H1 (cell line): ENCODE measurements around the gene UHRF1. TPM values are rescaled to one million over a fixed set of nuclear protein-coding genes. Genes with fewer than 3 reads are reported as not detected.

Experiments used
- CTCF ChIA-PET: fragments of 300-600 bp; sonication (Branson Sonifier 250); formaldehyde crosslinking; loops from one replicate; lab custom pipeline; 2021; ENCODE audit not compliant: partially characterized antibody; lab: Charles Lee
- POLR2A ChIA-PET: fragments of 300-600 bp; sonication (Branson Sonifier 250); formaldehyde crosslinking; loops from one replicate; lab custom pipeline; 2021; ENCODE audit warnings: inconsistent platforms; ENCODE audit not compliant: partially characterized antibody; lab: Charles Lee
- DNase-seq, 2 experiments: peaks; one replicate each; pipeline versions ENCODE4 v3.0.0 to v3.0.0-alpha.2; 2010 to 2022; ENCODE audit warnings: low spot score in 2 of 2, low read depth in 1 of 2, mixed read lengths in 1 of 2
- FAIRE-seq: peaks from 2 replicates; lab custom pipeline; 2011; peaks lifted over from hg19 to GRCh38; lab: Jason Lieb, UNC
- H2AFZ ChIP-seq: 2 replicates; pipeline ENCODE4 v1.8.1; 2012; ENCODE audit warnings: low read length, inconsistent platforms
- H2AK5ac ChIP-seq: 2 replicates; pipeline ENCODE4 v1.6.1; 2013; ENCODE audit warnings: low read depth, low read length
- H2BK120ac ChIP-seq: replicated peaks from 2 replicates; pipeline ENCODE3; 2013; ENCODE audit warnings: low read depth, low read length, inconsistent platforms
- H2BK12ac ChIP-seq: 2 replicates; pipeline ENCODE4 v1.6.1; 2013; ENCODE audit warnings: low read depth, low read length
- H2BK15ac ChIP-seq: 2 replicates; pipeline ENCODE4 v1.6.1; 2013; ENCODE audit warnings: low read length
- H2BK20ac ChIP-seq: 2 replicates; pipeline ENCODE4 v1.6.1; 2013; ENCODE audit warnings: low read length
- H2BK5ac ChIP-seq: 2 replicates; pipeline ENCODE4 v1.6.1; 2013; ENCODE audit warnings: low read depth, low read length
- H3K14ac ChIP-seq: 2 replicates; pipeline ENCODE4 v1.6.1; 2013; ENCODE audit warnings: inconsistent platforms; ENCODE audit not compliant: insufficient read length
- H3K18ac ChIP-seq: 2 replicates; pipeline ENCODE4 v1.6.1; 2013; ENCODE audit warnings: low read length; ENCODE audit errors: extremely low read depth
- H3K23ac ChIP-seq: 2 replicates; pipeline ENCODE4 v1.6.1; 2013; ENCODE audit warnings: inconsistent platforms; ENCODE audit not compliant: insufficient read length
- H3K23me2 ChIP-seq: 2 replicates; pipeline ENCODE4 v1.6.1; 2013; ENCODE audit warnings: low read depth, low read length
- H3K27ac ChIP-seq: 2 replicates; pipeline ENCODE4 v1.6.1; 2011; ENCODE audit warnings: low read depth, low read length, inconsistent platforms
- H3K27me3 ChIP-seq, 4 experiments: replicated peaks in 1 of 4; 1 replicate in 1 of 4; 2 replicates in 3 of 4; pipeline versions ENCODE4 v1.6.1 to v1.8.1; 2011 to 2013; ENCODE audit warnings: low read length in 3 of 4, mild to moderate bottlenecking in 3 of 4, inconsistent platforms in 2 of 4, mixed read lengths in 2 of 4, moderate library complexity in 1 of 4; ENCODE audit not compliant: control insufficient read depth in 3 of 4, insufficient read depth in 3 of 4; ENCODE audit errors: extremely low read depth in 1 of 4
- H3K36me3 ChIP-seq, 4 experiments: 2 replicates each; pipeline versions ENCODE4 v1.6.1 to v1.8.1; 2011 to 2013; ENCODE audit warnings: mild to moderate bottlenecking in 4 of 4, low read length in 3 of 4, moderate library complexity in 2 of 4, control low read depth in 1 of 4, inconsistent platforms in 1 of 4; ENCODE audit not compliant: insufficient read depth in 4 of 4, control insufficient read depth in 2 of 4
- H3K4ac ChIP-seq: replicated peaks from 2 replicates; pipeline ENCODE3; 2013; ENCODE audit warnings: low read length, low read depth, mixed read lengths, inconsistent platforms; ENCODE audit not compliant: insufficient read length
- H3K4me1 ChIP-seq, 4 experiments: replicated peaks in 1 of 4; 1 replicate in 1 of 4; 2 replicates in 3 of 4; pipeline versions ENCODE4 v1.6.1 to v1.8.1; 2011 to 2013; ENCODE audit warnings: low read length in 3 of 4, inconsistent platforms in 2 of 4, mixed read lengths in 1 of 4; ENCODE audit not compliant: insufficient read depth in 4 of 4, control insufficient read depth in 3 of 4
- H3K4me2 ChIP-seq, 2 experiments: 2 replicates each; pipeline versions ENCODE4 v1.6.1 to v1.8.1; 2011 to 2013; ENCODE audit warnings: low read depth in 2 of 2, low read length in 2 of 2, control low read depth in 1 of 2, inconsistent platforms in 1 of 2, mild to moderate bottlenecking in 1 of 2; ENCODE audit not compliant: insufficient read depth in 1 of 2
- H3K4me3 ChIP-seq, 4 experiments: fragments of 200-600, 300-600 bp in 1 of 4; sonication (generic), shearing (Covaris generic), sonication (Bioruptor Twin) in 1 of 4; 2 replicates each; pipeline versions ENCODE4 v1.5.1 to v1.8.1; 2011 to 2016; ENCODE audit warnings: low read length in 4 of 4, low read depth in 3 of 4, control low read depth in 2 of 4, inconsistent platforms in 2 of 4, mild to moderate bottlenecking in 2 of 4, mixed read lengths in 1 of 4, moderate library complexity in 1 of 4; ENCODE audit not compliant: insufficient read depth in 2 of 4; ENCODE audit errors: extremely low read depth in 1 of 4
- H3K56ac ChIP-seq: replicated peaks from 2 replicates; pipeline ENCODE3; 2013; ENCODE audit warnings: low read depth, mild to moderate bottlenecking, mixed read lengths, low read length, inconsistent platforms; ENCODE audit not compliant: insufficient read length
- H3K79me1 ChIP-seq: 2 replicates; pipeline ENCODE4 v1.6.1; 2013; ENCODE audit warnings: low read depth, low read length, control low read depth
- H3K79me2 ChIP-seq, 2 experiments: 2 replicates each; pipeline versions ENCODE4 v1.6.1 to v1.8.1; 2012 to 2013; ENCODE audit warnings: low read length in 2 of 2, mild to moderate bottlenecking in 2 of 2, inconsistent platforms in 1 of 2; ENCODE audit not compliant: insufficient read depth in 2 of 2, control insufficient read depth in 1 of 2
- H3K9ac ChIP-seq, 4 experiments: replicated peaks in 1 of 4; 1 replicate in 1 of 4; 2 replicates in 3 of 4; pipeline versions ENCODE4 v1.6.1 to v1.8.1; 2011 to 2013; ENCODE audit warnings: low read depth in 3 of 4, low read length in 3 of 4, control low read depth in 2 of 4, mild to moderate bottlenecking in 2 of 4, moderate library complexity in 2 of 4, inconsistent platforms in 1 of 4; ENCODE audit errors: extremely low read depth in 1 of 4
- H3K9me3 ChIP-seq, 2 experiments: 2 replicates each; pipeline versions ENCODE4 v1.6.1 to v1.8.1; 2012 to 2013; ENCODE audit warnings: mild to moderate bottlenecking in 2 of 2, moderate library complexity in 2 of 2, control low read depth in 1 of 2, inconsistent platforms in 1 of 2, low read depth in 1 of 2, low read length in 1 of 2, mixed read lengths in 1 of 2; ENCODE audit not compliant: insufficient read depth in 2 of 2
- H4K20me1 ChIP-seq, 2 experiments: replicated peaks in 1 of 2; 2 replicates each; pipeline versions ENCODE3 to v1.8.1; 2011 to 2013; ENCODE audit warnings: inconsistent platforms in 2 of 2, low read length in 2 of 2, mild to moderate bottlenecking in 1 of 2; ENCODE audit not compliant: insufficient read depth in 2 of 2, control insufficient read depth in 1 of 2
- H4K5ac ChIP-seq: 2 replicates; pipeline ENCODE4 v1.6.1; 2013; ENCODE audit warnings: low read length, low read depth, mixed read lengths, inconsistent platforms; ENCODE audit not compliant: insufficient read length
- H4K8ac ChIP-seq: 2 replicates; pipeline ENCODE4 v1.8.0; 2013; ENCODE audit warnings: mild to moderate bottlenecking, moderate library complexity, low read length, inconsistent platforms; ENCODE audit not compliant: insufficient read depth; ENCODE audit errors: extremely low read depth
- H4K91ac ChIP-seq: replicated peaks from 2 replicates; pipeline ENCODE3; 2013; ENCODE audit warnings: low read length, mixed read lengths, inconsistent platforms; ENCODE audit not compliant: insufficient read length
- BACH1 ChIP-seq: IDR thresholded peaks from 2 replicates; pipeline ENCODE4 v1.6.1; 2012; ENCODE audit warnings: low read length, improper control_type of control experiment
- HDAC2 ChIP-seq, 2 experiments: fragments of 300-600 bp in 1 of 2; sonication (generic) in 1 of 2; IDR thresholded peaks; 2 replicates each; pipeline ENCODE4 v1.6.1; 2011 to 2012; ENCODE audit warnings: low read depth in 2 of 2, low read length in 2 of 2, mild to moderate bottlenecking in 2 of 2, moderate library complexity in 2 of 2, borderline replicate concordance in 1 of 2, inconsistent platforms in 1 of 2
- JUN ChIP-seq: IDR thresholded peaks from 2 replicates; pipeline ENCODE4 v1.6.1; 2011; ENCODE audit warnings: low read depth, mild to moderate bottlenecking, improper control_type of control experiment, low read length
- NANOG ChIP-seq: IDR thresholded peaks from 2 replicates; pipeline ENCODE4 v1.6.1; 2011; ENCODE audit warnings: low read length, low read depth, mild to moderate bottlenecking, inconsistent platforms; ENCODE audit not compliant: insufficient read depth, poor library complexity, severe bottlenecking
- POLR2A ChIP-seq, 2 experiments: IDR thresholded peaks; 1 replicate in 1 of 2; 2 replicates in 1 of 2; pipeline ENCODE4 v1.6.1; 2011; ENCODE audit warnings: low read depth in 2 of 2, low read length in 2 of 2, mild to moderate bottlenecking in 2 of 2; ENCODE audit errors: control extremely low read depth in 1 of 2
- TAF7 ChIP-seq: optimal IDR thresholded peaks from 2 replicates; pipeline ENCODE3; 2011; ENCODE audit warnings: low read depth, mild to moderate bottlenecking, inconsistent platforms, low read length, moderate library complexity, borderline replicate concordance
- YY1 ChIP-seq: IDR thresholded peaks from 2 replicates; pipeline ENCODE4 v1.6.1; 2011; ENCODE audit warnings: low read depth, mild to moderate bottlenecking, low read length
- WGBS, 2 experiments: shearing (Covaris generic) in 1 of 2; methylation state at CpG; one replicate each; pipeline versions ENCODE4 v1.1.6 to v1.1.7; 2013 to 2015; ENCODE audit warnings: low lambda C conversion rate in 2 of 2, mixed read lengths in 2 of 2, inconsistent platforms in 1 of 2, low coverage in 1 of 2, missing lambda C conversion rate in 1 of 2; ENCODE audit not compliant: insufficient replicate concordance in 2 of 2, insufficient coverage in 1 of 2, insufficient read length in 1 of 2; ENCODE audit errors: extremely low coverage in 1 of 2, missing lambda C conversion rate in 1 of 2; 5-methylcytosine and 5-hydroxymethylcytosine counted together
- polyA plus RNA-seq, 7 experiments: library from polyadenylated mRNA; depleted of rRNA in 3 of 7; stranded (reverse) in 5 of 7; unstranded in 2 of 7; fragments of >200 nt in 5 of 7; fragments of 200-250 nt in 2 of 7; gene quantifications; 1 replicate in 5 of 7; 2 replicates in 1 of 7; 4 replicates in 1 of 7; pipeline versions ENCODE4 v1.2.1 to v1.2.3, GENCODE V29; 2011 to 2013; ENCODE audit warnings: missing spikeins in 2 of 7, mixed read lengths in 2 of 7
- total RNA-seq: library from RNA; stranded (reverse); fragmentation: NEBNext Ultra II Directional; extraction: Animal tissue kit (Norgen Biotek cat#: 25700); gene quantifications from 2 replicates; pipeline ENCODE4 v1.2.1, GENCODE V29; 2021
- TF ChIP-seq, protein P1 (sequence below), 3 experiments: IDR thresholded peaks; 1 replicate in 2 of 3; 2 replicates in 1 of 3; pipeline versions ENCODE4 v1.5.1 to v1.6.1; 2011; ENCODE audit warnings: low read length in 3 of 3, mild to moderate bottlenecking in 3 of 3, inconsistent platforms in 2 of 3, low read depth in 1 of 3, moderate library complexity in 1 of 3; ENCODE audit not compliant: insufficient read depth in 1 of 3; ENCODE audit errors: control extremely low read depth in 1 of 3
- TF ChIP-seq, protein P2 (sequence below): IDR thresholded peaks from 2 replicates; pipeline ENCODE4 v1.6.1; 2012; ENCODE audit warnings: inconsistent platforms

UHRF1 gene
- total and polyA plus RNA-seq, 2 of the 8 experiments (the other 6 are each of a cell fraction or from before 2014, with no cell fraction given): 14.7 to 65.8 TPM

DNA sequence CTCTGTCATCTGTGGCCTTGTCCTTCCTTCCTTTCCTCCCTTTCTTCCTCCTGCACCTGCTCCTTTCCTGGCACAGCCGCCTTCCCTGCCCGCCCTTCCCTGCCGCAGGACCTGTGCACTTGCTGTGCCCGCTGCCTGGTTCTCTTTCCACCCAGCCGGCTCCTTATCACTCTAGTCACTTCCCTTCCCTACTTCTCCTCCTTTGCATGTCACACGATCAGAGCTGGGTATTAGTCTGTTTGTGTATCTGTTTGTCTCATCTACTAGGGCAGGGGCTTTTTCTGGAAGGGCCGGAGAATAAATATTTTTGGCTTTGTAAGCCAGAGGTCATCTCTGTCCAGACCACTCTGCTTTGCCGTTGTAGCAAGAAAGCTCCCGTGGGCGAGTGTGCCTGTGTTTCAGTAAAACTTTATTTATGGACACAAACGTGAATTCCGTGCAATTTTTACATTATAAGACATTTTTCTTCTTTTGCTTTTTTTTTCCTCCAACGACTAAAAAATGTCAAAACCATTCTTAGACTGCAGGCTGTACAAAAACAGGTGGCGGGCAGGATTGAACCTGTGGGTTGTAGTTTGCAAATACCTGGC, 65.7 kb downstream of the UHRF1 start:
- POLR2A ChIA-PET: interaction anchor here (0.6 to 1.6 kb wide), 6 partner anchors 11 to 115 kb away, joined by 3 read pairs; no protein-coding TSS in a partner anchor
- CTCF ChIA-PET: interaction anchor here (0.6 to 5.7 kb wide), 14 partner anchors 11 to 461 kb away, joined by 3 to 38 read pairs (median 4); no protein-coding TSS in a partner anchor
- peaks cover 10 to 77% of the 10 kb centered on the region in 2 experiments; a peak in 3 of 4 replicates for H3K79me2 ChIP-seq
- no peak for TF ChIP-seq JUN
- TF ChIP-seq YY1: no peak
- no peak for TF ChIP-seq NANOG
- no peak for TF ChIP-seq POLR2A (IDR thresholded peaks at IDR 0.05; ENCODE audit: control extremely low read depth in 1 of 2, low read depth in 2 of 2, low read length in 2 of 2)
- TF ChIP-seq, protein P1, sequence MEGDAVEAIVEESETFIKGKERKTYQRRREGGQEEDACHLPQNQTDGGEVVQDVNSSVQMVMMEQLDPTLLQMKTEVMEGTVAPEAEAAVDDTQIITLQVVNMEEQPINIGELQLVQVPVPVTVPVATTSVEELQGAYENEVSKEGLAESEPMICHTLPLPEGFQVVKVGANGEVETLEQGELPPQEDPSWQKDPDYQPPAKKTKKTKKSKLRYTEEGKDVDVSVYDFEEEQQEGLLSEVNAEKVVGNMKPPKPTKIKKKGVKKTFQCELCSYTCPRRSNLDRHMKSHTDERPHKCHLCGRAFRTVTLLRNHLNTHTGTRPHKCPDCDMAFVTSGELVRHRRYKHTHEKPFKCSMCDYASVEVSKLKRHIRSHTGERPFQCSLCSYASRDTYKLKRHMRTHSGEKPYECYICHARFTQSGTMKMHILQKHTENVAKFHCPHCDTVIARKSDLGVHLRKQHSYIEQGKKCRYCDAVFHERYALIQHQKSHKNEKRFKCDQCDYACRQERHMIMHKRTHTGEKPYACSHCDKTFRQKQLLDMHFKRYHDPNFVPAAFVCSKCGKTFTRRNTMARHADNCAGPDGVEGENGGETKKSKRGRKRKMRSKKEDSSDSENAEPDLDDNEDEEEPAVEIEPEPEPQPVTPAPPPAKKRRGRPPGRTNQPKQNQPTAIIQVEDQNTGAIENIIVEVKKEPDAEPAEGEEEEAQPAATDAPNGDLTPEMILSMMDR (IDR thresholded peaks at IDR 0.05; ENCODE audit: control extremely low read depth in 1 of 3, insufficient read depth in 1 of 3, low read depth in 1 of 3, low read length in 3 of 3): no peak
- TF ChIP-seq TAF7: no peak
- TF ChIP-seq, protein P2, sequence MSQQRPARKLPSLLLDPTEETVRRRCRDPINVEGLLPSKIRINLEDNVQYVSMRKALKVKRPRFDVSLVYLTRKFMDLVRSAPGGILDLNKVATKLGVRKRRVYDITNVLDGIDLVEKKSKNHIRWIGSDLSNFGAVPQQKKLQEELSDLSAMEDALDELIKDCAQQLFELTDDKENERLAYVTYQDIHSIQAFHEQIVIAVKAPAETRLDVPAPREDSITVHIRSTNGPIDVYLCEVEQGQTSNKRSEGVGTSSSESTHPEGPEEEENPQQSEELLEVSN: no peak
- TF ChIP-seq BACH1: no peak
- TF ChIP-seq HDAC2 (IDR thresholded peaks at IDR 0.05; ENCODE audit: borderline replicate concordance in 1 of 2, low read depth in 2 of 2, low read length in 2 of 2): no peak

More for the DNA sequence above, 65.7 kb downstream of the UHRF1 start:
- Histone ChIP-seq H2BK20ac (no peak overlapping the region), H3K14ac (no peak overlapping the region), H3K4me1 (peaks cover 3 to 18% (median 12%) of the 10 kb centered on the region in 4 experiments), H4K91ac (no peak overlapping the region), H4K8ac (no peak overlapping the region), H3K36me3 (peaks cover 0 to 4% (median 0%) of the 10 kb centered on the region in 4 experiments; a peak in 2 of 8 replicates), H3K4me3 (no peak overlapping the region), H2AFZ (no peak overlapping the region), H2BK5ac (no peak overlapping the region), H4K20me1 (peaks cover 14 to 24% of the 10 kb centered on the region in 2 experiments), H3K27ac (no peak overlapping the region), H3K9me3 (no peaks in the 10 kb centered on the region), H3K18ac (no peak overlapping the region), H2BK120ac (no peak overlapping the region), H3K23ac (no peak overlapping the region), H3K23me2 (peaks cover 4% of the 10 kb centered on the region; the same call in 1 of the 2 replicates), H3K4ac (no peak overlapping the region), H2BK12ac (no peak overlapping the region), H3K56ac (no peak overlapping the region), H3K27me3 (peaks cover 0 to 2% (median 0%) of the 10 kb centered on the region in 4 experiments; a peak in 2 of 7 replicates), H3K9ac (no peak overlapping the region), H2AK5ac (no peak overlapping the region), H3K4me2 (no peak overlapping the region), H2BK15ac (no peak overlapping the region), H3K79me1 (peaks cover 27% of the 10 kb centered on the region), H4K5ac (no peak overlapping the region)
- FAIRE-seq (no peak), DNase-seq (no peak)
- 89% methylated on average over 12 of the region's 14 CpGs; no CpG with 5 or more reads in 1 of the 2 experiments for WGBS, 2 experiments
